ENCODE measurements around the gene FAM193A.
"Not testable (repeated sequence)": the region's sequence is repeated elsewhere in the genome, so short reads cannot be mapped to it uniquely, and the experiment has no call there.

FAM193A gene

DNA sequence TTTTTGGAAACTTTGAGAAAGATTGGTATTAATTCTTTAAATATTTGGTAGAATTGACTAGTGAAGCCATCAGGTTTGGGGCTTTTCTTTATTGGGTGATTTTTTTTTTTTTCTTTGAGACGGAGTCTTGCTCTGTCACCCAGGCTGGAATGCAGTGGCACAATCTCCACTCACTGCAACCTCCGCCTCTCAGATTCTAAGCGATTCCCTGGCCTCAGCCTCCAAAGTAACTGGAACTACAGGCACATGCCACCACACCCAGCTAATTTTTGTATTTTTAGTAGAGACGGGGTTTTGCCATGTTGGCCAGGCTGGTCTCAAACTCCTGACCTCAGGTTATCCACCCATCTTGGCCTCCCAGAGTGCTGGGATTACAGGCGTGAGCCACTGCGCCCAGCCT is 143.3 kb downstream of the FAM193A start:
- H3K27ac ChIP-seq; DNase-seq (ENCODE audit: low read depth, low spot score): not testable (repeated sequence)

DNA sequence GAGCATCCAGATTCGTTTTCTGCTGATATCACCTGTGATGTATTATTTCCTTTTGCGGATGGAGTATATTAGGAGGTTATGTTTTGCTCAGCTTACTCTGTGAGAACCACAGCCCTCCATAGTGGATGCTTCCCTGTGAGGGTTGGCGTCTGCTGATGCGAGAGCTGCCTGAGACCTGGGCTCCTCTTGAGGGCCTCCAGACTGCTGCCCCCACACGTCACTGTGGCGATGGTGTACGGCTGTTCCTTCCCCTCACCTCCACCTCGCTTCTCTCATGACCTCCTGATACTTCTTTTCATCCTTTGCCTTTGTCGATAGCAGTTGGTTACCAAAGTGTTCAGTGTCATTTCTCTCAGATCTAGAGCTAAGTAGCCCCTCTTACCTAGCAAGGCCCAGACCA is 148.0 kb downstream of the FAM193A start:
- no peak overlapping the region for H3K27ac ChIP-seq
- no peak for DNase-seq (ENCODE audit: low read depth, low spot score)

DNA sequence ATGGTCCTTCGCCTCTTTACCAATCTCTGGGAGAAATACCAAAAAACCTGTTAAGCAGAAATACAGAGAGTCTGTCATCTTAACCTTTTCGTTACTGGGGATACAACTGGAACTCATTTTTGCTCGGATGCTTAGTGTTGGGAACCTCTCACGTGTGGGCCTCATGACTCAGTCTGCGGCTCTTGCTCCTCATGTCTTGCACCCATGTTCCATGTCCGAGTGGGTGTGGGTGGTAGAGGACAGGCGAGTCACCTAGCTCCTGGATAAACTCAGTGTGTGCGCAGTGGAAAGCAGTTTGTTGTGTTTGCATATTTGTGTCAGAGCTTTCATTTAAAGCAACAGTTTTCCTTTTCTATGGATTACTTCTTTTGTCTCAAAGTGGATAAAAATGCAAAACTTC is 149.1 kb downstream of the FAM193A start:
- DNase-seq (ENCODE audit: low read depth, low spot score), result no peak
- no peak overlapping the region for H3K27ac ChIP-seq

DNA sequence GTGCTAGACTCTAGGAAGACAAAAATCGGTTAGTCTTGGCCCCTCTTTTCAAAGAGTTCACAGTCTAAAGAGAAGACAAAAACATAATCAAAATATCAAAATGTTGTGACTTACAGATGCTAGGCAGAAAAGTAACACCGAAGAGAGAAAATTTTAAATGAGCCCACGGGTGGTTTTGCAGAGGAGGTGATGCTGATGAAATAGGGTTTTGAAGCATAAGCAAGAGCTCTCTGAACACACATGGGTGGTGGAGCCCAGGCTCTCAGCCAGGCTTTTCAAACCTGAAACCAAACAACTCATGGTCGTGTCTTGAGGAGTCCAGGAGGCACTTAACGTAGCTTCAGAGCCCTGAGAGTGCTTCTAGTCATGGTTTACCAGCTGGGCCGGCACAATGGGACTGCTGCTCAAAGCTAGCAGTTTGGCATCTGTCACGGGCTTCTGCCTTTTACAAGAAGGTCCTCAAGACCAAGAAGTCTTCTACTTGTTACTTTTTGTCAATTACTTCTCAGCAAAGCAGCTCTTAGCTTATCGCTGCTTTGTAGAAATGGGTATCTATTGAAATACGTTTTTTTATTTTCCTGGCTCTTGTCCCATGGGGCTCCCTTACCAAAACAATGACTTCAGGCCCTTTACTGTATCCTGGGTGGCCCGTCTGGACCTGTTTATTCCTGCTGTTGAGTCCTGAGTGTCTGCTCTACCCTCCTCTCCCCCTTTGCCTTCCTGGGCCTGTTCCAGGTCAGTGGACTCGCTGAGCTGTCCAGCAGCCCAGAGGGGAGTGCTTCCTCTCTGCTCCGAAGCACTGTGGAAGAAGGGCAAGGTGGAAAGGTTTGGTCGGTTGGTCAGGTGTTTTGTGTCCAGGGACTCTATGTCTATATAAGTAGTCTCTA is 150.2 kb downstream of the FAM193A start:
- no peak overlapping the region for H3K27ac ChIP-seq
- DNase-seq (ENCODE audit: low read depth, low spot score), result no peak

DNA sequence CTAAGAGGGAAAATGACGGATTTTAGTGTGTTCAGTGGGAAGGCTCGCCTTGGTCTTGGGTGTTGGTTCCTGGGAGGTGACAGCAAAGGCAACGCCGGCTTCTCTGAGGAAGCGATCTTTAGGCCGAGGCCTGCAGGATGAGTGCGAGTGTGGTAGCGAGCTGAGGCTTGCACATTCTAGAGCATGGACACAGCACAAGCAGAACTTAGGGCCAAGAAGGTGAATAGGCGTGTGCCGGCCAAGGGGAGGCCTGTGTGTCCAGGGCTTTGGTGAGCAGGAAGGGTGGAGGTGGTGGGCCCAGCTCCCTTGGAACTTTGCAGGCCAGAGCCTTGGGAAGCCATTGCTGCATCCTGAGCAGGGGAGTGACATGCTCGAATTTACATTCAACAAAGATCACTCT is 151.8 kb downstream of the FAM193A start:
- no peak overlapping the region for H3K27ac ChIP-seq
- no peak for DNase-seq (ENCODE audit: low read depth, low spot score)

DNA sequence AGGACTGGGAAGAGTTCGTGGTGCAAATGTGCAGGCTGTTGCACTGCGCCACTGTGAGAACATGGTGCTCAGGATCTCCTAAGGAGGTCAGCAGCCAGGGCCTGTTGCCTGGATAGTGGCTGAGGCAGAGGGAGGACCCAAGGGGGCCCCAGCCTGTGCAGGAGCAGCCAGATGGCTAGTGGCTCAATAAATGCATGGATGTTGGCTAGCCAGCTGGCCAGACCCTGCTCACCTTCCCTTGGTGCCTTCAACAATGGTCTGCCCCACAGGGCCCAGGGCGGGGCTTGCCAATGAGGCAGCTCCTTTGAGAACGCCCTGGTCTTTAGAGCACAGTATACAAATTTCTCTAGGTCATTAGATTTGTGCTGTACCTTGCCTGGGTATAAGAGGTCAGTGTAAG is 152.2 kb downstream of the FAM193A start:
- H3K27ac ChIP-seq, result no peak overlapping the region
- no peak for DNase-seq (ENCODE audit: low read depth, low spot score)

DNA sequence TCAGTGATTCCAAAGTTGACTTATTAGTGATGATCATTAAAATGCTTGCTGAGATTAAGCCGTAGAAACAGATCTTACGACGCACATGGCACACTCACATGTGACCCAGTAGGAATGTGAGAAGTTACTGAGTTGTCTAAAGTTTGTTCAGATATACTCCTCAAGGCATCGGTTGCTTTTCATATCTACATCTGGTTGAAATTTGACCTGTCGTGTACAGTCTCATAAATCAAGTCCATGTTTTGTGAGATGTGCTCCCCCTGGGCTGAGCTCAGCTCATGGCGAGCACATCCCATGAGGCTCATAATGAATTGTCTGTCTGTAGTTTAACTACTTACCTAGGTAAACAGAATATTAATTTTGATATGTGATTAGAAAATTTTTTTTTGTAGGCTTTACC is 152.7 kb downstream of the FAM193A start:
- no peak for DNase-seq (ENCODE audit: low read depth, low spot score)
- no peak overlapping the region for H3K27ac ChIP-seq

DNA sequence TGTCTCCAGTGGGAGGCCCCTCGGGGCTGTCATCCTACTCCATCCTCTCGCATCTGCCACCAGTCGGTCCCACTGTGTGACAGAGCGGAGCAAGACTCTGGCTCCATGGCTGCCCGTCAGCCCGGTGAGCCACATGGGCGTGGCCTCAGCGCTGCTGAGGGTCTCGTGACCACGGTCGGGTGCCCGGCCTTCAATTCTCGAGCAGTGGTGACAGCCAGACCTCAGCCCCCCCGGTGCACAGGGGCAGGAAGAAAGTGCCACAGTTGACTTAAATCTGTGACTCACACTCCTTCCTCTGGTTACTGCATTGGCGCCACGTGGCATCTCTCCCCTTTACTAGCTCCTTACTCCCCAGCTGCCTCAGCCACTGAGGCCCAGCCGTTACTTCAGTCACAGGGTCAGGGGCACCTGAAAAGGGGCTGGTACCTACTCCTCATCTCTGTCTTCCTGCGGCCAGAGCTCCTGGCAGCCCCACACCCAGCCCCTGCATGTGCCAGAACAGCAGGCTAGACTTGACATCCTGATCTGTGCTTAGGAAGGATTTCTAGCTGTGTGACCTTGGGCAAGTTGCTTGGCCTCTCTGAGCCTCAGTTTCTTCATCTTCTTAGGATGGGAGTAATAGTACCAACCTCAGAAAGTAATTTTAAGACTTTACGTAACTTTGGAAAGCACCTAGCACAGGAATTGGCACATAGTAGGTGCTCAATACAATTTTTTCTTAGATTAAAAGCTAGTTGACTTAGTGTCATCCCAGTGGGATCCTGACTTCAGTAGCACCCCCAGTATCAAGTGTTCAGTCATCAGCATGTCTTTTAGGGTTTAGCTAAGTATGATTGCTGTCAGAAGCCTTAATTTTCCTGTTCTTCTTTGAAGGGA is 153.6 kb downstream of the FAM193A start:
- H3K27ac ChIP-seq, result no peak overlapping the region
- no peak for DNase-seq (ENCODE audit: low read depth, low spot score)

DNA sequence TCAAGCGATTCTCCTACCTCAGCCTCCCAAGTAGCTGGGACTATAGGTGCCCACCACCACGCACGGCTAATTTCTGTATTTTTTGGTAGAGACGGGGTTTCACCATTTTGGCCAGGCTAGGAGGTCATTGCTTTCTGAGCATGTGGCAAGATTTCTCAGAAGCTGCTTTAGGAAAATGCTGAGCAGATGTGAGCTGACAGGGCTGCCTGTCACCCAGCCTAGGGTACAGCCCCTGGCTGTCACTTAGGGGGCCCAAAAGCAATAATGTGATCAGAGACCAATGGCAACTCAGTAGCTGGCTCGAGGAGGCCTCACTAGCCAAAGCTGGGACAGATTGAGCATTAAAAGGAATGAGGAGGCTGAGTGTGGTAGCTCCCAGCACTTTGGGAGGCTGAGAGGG is 154.9 kb downstream of the FAM193A start:
- H3K27ac ChIP-seq, result no peak overlapping the region

DNA sequence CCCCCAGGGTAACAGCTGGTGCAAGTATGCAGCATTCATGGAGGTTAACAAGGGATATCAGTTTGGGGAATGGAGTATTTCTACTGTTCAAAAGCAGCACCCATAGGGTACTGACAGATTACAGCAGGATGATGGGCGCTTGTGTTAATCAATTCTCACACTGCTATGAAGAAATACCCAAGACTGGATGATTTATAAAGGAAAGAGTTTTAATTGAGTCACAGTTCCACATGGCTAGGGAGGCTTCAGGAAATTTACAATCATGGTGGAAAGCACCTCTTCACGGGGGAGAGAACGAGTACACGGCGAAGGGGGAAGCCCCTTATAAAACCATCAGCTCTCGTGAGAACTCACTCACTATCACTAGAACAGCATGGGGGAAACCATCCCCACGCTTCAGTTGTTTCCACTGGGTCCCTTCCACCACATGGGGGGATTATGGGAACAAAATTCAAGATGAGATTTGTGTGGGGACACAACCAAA is 155.5 kb downstream of the FAM193A start:
- no peak for DNase-seq (ENCODE audit: low read depth, low spot score)
- H3K27ac ChIP-seq, result no peak overlapping the region

More for the DNA sequence above, 154.9 kb downstream of the FAM193A start:
- DNase-seq (ENCODE audit: low read depth, low spot score), result no peak

DNA sequence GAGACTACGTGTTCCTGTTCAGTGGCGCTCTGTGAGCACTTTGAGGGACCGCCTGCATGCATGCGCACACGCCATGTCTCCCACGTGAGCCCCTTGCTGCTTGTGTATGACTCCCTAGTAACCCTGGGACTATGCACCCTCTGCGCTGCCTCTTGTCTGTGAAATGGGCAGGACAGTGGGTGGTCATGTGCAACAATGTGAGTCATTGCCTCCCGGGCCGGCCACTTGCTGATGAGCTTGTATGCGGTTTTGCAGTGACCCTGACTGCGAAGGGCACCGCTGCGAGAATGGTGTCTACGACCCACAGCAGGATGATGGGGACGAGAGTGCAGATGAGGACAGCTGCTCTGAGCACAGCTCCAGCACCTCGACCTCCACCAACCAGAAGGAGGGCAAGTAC is 158.2 kb downstream of the FAM193A start:
- DNase-seq (ENCODE audit: low read depth, low spot score), result no peak
- no peak overlapping the region for H3K27ac ChIP-seq

DNA sequence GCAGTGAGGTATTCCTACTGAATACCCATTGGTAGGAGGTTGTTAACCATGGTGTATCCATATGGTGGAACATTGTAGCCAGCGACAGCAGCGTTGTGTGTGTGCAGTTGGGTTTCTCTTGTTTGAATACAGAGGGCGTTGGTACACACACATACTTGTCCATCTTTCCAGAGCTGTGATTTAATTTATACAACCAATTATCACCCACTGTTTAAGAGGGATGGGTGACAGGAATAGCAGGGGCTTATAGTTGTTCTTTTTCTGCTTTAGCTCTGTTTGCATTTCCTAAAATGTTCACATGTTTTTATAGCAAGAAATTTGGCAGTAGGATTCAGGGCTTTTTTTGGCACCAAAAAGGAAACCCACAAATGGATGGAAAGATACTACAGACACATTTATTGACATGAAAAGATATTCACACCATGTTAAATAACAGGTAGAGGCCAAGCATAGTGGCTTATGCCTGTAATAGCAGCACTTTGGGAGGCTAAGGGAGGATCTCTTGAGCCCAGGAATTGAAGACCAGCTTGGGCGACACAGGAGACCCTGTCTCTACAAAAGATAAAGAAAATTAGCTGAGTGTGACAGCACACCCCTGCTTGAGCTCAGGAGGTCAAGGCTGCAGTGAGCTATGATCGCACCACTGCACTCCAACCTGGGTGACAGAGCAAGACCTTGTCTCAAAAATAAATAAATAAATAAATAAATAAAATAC is 159.1 kb downstream of the FAM193A start:
- no peak overlapping the region for H3K27ac ChIP-seq
- DNase-seq (ENCODE audit: low read depth, low spot score), result no peak

DNA sequence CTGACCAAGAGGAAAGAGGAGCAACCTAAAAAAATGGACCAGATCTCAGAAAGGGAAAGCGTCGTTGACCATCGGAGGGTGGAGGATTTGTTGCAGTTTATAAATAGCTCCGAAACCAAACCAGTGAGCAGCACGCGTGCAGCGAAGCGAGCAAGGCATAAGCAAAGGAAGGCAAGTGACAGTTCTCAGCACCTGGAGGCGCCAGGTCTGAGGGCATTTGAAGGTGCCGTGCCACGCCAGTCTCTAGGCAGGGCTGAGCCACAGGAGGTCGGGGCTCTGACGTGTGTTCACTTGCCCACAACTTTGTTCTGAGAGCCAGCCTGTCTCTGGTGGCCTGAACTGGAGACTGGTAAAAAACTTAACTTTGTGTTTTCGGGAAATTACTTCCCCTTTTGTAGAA is 160.0 kb downstream of the FAM193A start:
- no peak overlapping the region for H3K27ac ChIP-seq
- DNase-seq (ENCODE audit: low read depth, low spot score), result no peak

DNA sequence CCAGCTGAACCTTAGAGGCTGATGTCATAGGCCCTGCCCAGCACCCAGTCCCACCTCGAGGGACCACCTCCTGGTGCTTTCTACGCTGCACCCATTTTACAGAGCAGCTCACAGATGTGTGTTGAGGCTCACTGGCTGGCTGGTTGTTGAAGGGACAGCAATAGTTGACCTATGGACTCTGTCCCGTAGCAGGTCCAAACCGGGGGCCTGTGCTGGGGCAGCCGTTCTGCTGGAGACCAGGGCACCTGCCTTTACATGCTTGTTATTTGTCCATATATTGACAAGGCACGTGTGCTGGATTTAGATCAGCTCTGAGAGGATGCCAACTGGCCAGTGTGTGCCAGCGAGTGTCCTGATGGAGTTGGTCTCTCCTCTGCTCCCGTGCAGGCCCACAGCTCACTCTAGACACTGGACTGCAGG is 161.6 kb downstream of the FAM193A start:
- no peak for DNase-seq (ENCODE audit: low read depth, low spot score)
- no peak overlapping the region for H3K27ac ChIP-seq

DNA sequence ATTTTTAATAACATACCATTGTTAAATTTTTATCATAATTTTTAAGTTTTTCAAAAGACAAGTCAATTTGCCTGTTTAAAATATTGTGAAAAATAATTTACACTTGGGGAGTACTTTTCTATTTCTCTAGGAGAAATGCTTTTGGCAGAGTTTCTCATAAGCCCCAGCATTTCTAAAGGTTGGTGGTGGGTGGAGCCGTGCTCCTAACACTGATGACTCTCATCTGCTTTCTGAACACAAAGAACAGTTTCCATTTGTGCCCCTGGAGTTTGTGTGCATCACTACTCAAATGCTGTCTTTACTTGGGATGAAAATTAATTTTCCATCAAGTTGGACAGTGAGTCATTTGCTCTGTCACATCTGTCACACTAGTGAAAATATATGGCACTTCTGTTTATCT is 162.1 kb downstream of the FAM193A start:
- H3K27ac ChIP-seq, result no peak overlapping the region
- DNase-seq (ENCODE audit: low read depth, low spot score), result no peak

DNA sequence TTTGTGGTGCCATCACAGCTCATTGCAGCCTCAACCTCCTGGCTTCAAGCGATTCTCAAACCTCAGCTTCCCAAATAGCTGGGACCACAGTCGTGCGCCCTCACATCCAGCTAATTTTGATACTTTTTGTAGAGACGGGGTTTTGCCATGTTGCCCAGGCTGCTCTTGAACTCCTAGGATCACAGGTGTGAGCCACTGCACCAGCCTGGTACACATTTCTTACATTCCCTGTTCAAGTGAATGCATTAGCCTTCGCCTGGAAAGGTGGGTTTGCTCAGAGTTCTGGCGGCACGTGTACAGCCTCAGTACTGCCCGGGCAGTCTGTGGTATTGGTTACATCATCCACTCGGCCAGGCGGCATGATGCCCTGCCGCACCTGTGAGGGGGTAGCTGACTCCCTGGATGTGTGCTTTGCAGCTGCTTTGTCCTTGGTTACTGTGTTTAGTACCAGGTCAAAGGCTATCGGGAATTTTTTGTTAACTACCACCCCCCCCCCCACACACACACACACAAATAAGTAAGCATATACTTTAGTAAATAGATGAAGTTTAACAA is 162.6 kb downstream of the FAM193A start:
- DNase-seq (ENCODE audit: low read depth, low spot score), result no peak
- H3K27ac ChIP-seq, result no peak overlapping the region

DNA sequence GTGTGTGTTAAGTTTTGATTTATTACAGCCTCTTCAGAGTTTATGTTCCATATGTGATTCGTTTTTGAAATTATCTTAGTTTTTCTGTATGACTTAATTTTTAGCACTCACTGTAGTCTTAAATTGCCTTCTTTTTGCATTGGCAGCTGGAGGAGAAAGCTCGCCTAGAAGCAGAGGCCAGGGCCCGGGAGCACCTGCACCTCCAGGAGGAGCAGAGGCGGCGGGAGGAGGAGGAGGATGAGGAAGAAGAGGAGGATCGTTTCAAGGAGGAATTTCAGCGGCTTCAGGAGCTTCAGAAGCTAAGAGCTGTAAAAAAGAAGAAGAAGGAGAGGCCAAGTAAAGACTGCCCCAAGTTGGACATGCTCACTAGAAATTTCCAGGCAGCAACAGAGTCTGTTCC is 163.1 kb downstream of the FAM193A start:
- no peak overlapping the region for H3K27ac ChIP-seq
- no peak for DNase-seq (ENCODE audit: low read depth, low spot score)

DNA sequence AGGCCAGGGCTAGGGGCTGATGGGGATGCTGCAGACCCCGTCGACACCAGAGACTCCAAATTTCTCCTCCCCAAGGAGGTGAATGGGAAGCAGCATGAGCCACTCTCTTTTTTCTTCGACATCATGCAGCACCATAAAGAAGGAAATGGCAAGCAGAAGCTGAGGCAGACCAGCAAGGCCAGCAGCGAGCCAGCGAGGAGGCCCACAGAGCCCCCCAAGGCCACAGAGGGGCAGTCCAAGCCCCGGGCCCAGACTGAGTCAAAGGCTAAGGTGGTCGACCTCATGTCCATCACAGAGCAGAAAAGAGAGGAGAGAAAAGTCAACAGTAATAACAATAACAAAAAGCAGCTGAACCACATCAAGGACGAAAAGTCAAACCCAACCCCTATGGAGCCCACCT is 163.6 kb downstream of the FAM193A start:
- no peak overlapping the region for H3K27ac ChIP-seq
- no peak for DNase-seq (ENCODE audit: low read depth, low spot score)

DNA sequence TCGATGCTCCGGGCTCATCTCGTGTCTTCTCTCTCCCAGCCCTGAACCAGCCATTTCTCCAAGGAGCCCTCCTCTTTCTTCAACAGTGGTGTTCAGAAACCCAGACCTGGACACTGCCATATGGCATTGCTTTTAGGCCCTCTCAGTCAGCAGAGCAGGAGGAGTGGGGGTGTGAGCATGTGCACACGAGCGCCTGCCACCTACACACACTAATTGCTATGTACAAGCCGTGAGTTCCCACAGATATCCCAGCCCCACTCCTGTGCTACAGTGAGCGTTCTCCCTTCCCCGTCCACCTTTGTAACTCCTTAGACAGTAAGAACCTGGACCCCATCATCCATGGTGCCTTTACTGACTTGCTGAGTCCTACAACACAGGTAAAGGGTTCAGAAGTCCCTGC is 165.9 kb downstream of the FAM193A start:
- no peak overlapping the region for H3K27ac ChIP-seq
- no peak for DNase-seq (ENCODE audit: low read depth, low spot score)

DNA sequence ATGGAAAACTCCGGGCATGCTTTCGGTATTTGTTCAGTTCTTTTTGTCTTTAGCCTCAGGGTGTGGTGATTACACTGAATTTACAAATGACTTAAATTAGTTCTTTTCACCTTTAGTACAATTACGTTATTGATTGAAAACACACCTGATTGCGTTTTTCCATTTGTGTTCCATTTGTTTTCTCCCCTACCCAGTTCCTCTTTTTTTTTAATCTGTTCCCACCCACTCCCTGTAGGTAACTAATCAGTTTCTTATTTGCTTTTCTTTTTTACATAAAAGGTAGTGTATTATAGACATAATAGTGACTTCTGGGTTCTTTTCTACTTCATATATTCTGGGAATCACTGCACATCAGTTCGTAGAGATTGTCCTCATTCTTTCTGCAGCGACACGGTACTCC is 166.3 kb downstream of the FAM193A start:
- no peak overlapping the region for H3K27ac ChIP-seq
- DNase-seq (ENCODE audit: low read depth, low spot score), result no peak

Data from epithelial cell of prostate (primary cell).